Endodermal cell (in vitro differentiated cells): ENCODE measurements around the gene RCAN2. TPM values are rescaled to one million over a fixed set of nuclear protein-coding genes. Genes with fewer than 3 reads are reported as not detected.

ENCODE experiments used
- DNase-seq: peaks from one replicate; pipeline ENCODE4 v3.0.0-alpha.2; 2017
- H3K27ac ChIP-seq: 2 replicates; pipeline ENCODE4 v1.5.1; 2013; ENCODE audit warnings: mild to moderate bottlenecking, low read depth, low read length, moderate library complexity
- H3K27me3 ChIP-seq: 2 replicates; pipeline ENCODE4 v1.6.1; 2013; ENCODE audit warnings: mild to moderate bottlenecking, low read length, moderate library complexity; ENCODE audit not compliant: insufficient read depth, control insufficient read depth, poor library complexity, severe bottlenecking
- H3K36me3 ChIP-seq: 2 replicates; pipeline ENCODE4 v1.7.0; 2013; ENCODE audit warnings: mild to moderate bottlenecking, low read length, moderate library complexity; ENCODE audit not compliant: control insufficient read depth, insufficient read depth
- H3K4me1 ChIP-seq: one replicate; pipeline ENCODE4 v1.7.0; 2013; ENCODE audit warnings: low read length; ENCODE audit not compliant: control insufficient read depth, insufficient read depth
- H3K4me3 ChIP-seq: 2 replicates; pipeline ENCODE4 v1.5.1; 2013; ENCODE audit warnings: mild to moderate bottlenecking, low read length, moderate library complexity
- H3K9ac ChIP-seq: 2 replicates; pipeline ENCODE4 v1.6.1; 2013; ENCODE audit warnings: mild to moderate bottlenecking, low read length, moderate library complexity; ENCODE audit not compliant: poor library complexity, severe bottlenecking; ENCODE audit errors: extremely low read depth
- H3K9me3 ChIP-seq: 2 replicates; pipeline ENCODE4 v1.6.1; 2013; ENCODE audit warnings: mild to moderate bottlenecking, low read length, moderate library complexity; ENCODE audit not compliant: control insufficient read depth
- H3K27ac Mint-ChIP-seq: 2 replicates; pipeline ENCODE4 v1.8.0; 2020; ENCODE audit warnings: mixed read lengths
- H3K27me3 Mint-ChIP-seq: 2 replicates; pipeline ENCODE4 v1.8.0; 2021; ENCODE audit warnings: mild to moderate bottlenecking, mixed read lengths; ENCODE audit not compliant: insufficient read depth
- H3K36me3 Mint-ChIP-seq: 2 replicates; pipeline ENCODE4 v1.8.0; 2020; ENCODE audit warnings: low read depth, mixed read lengths
- H3K4me1 Mint-ChIP-seq: 2 replicates; pipeline ENCODE4 v1.8.0; 2020; ENCODE audit warnings: mixed read lengths
- H3K4me3 Mint-ChIP-seq: 2 replicates; pipeline ENCODE4 v1.8.0; 2020; ENCODE audit warnings: mild to moderate bottlenecking, moderate library complexity, mixed read lengths
- H3K9me3 Mint-ChIP-seq: 2 replicates; pipeline ENCODE4 v1.8.0; 2020; ENCODE audit warnings: mild to moderate bottlenecking, mixed read lengths
- CTCF ChIP-seq: fragments of 200-600 bp; sonication (generic); conservative IDR thresholded peaks from 2 replicates; pipeline ENCODE4 v1.5.0; 2021; ENCODE audit warnings: antibody characterized with exemption, mild to moderate bottlenecking
- WGBS, 2 experiments: methylation state at CpG; one replicate each; pipeline versions ENCODE4 v1.1.5 to v1.1.7; 2013; ENCODE audit warnings: missing lambda C conversion rate in 2 of 2, mixed read lengths in 1 of 2; ENCODE audit not compliant: insufficient coverage in 1 of 2, insufficient read length in 1 of 2; 5-methylcytosine and 5-hydroxymethylcytosine counted together
- total RNA-seq, 2 donors: library from RNA; stranded (reverse); fragmentation: NEBNext Ultra II Directional in 1 of 2; extraction: Animal tissue kit (Norgen Biotek cat#: 25700) in 1 of 2; gene quantifications; 2 replicates in 1 of 2; 3 replicates in 1 of 2; pipeline ENCODE4 v1.2.1, GENCODE V29; 2021

Gene RCAN2
- total RNA-seq, 2 donors from 2014 or later = 15.7 to 16.7 TPM

GRCh38 chr6:46469021-46469420 lies 22.2 kb downstream of the RCAN2 start:
- Mint-ChIP-seq H3K27ac (peak overlapping the region; percentile 78), H3K36me3 (peaks cover 14% of the 10 kb centered on the region), H3K4me3 (peak overlapping the region; percentile 3), H3K9me3 (peaks cover 25% of the 10 kb centered on the region), H3K27me3 (no peaks in the 10 kb centered on the region), H3K4me1 (peaks cover 56% of the 10 kb centered on the region)
- Histone ChIP-seq H3K4me1 (peaks cover 31% of the 10 kb centered on the region), H3K36me3 (no peaks in the 10 kb centered on the region), H3K4me3 (peak overlapping the region; percentile 5), H3K27ac (no peak overlapping the region), H3K9ac (no peak overlapping the region), H3K27me3 (no peaks in the 10 kb centered on the region), H3K9me3 (peaks cover 20% of the 10 kb centered on the region)
- 0 to 49% methylated on average over 1 to 2 of the region's 2 CpGs for WGBS, 2 experiments
- peak; percentile 36 for TF ChIP-seq CTCF
- DNase-seq = no peak

- H3K9me3 ChIP-seq = peaks cover 20% of the 10 kb centered on the region
- no peak for TF ChIP-seq CTCF
- WGBS, 2 experiments = 52 to 60% methylated on average over 9 of the region's 9 CpGs
- H3K9ac ChIP-seq = no peak overlapping the region
- peak overlapping the region; percentile 3 for H3K4me3 Mint-ChIP-seq
- DNase-seq = peak; percentile 74
- H3K4me1 Mint-ChIP-seq = peaks cover 56% of the 10 kb centered on the region
- H3K27ac ChIP-seq = no peak overlapping the region
- H3K27me3 Mint-ChIP-seq = no peaks in the 10 kb centered on the region
- H3K27ac Mint-ChIP-seq = peak overlapping the region; percentile 78
- peaks cover 14% of the 10 kb centered on the region for H3K36me3 Mint-ChIP-seq
- peak overlapping the region; percentile 5 for H3K4me3 ChIP-seq
- H3K4me1 ChIP-seq = peaks cover 31% of the 10 kb centered on the region
- H3K27me3 ChIP-seq = no peaks in the 10 kb centered on the region
- H3K36me3 ChIP-seq = no peaks in the 10 kb centered on the region
- H3K9me3 Mint-ChIP-seq = peaks cover 25% of the 10 kb centered on the region
Measured at GRCh38 chr6:46468403-46469010, 22.7 kb downstream of the RCAN2 start.

DNA sequence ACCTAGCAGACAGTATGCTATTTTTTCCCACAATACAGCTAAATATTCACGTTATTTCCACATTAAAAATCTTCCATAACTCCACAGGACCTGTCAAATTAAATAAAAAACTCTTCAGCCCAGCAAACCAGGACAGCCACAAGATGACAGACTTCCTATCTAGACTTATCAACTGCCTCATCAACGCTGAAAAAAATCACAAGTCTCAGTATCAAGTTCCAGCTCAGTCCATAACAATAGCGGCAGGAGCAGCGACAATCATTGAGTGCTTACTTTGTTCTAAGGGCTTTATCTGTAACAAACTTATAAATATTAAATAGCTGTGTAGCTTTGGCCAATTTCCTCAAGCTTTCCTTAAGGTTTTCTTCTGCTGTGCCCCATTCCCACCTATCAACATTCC lies 24.7 kb downstream of the RCAN2 start:
- no peak for DNase-seq
- H3K9ac ChIP-seq = no peak overlapping the region
- peaks cover 16% of the 10 kb centered on the region for H3K9me3 ChIP-seq
- no peaks in the 10 kb centered on the region for H3K27me3 ChIP-seq
- TF ChIP-seq CTCF = no peak
- Mint-ChIP-seq H3K27ac (peak overlapping the region; percentile 48), H3K9me3 (peaks cover 18% of the 10 kb centered on the region), H3K27me3 (no peaks in the 10 kb centered on the region), H3K4me1 (peaks cover 62% of the 10 kb centered on the region), H3K36me3 (peaks cover 12% of the 10 kb centered on the region), H3K4me3 (no peak overlapping the region)
- H3K4me1 ChIP-seq = peaks cover 31% of the 10 kb centered on the region
- 74% methylated on average over 4 of the region's 4 CpGs; no CpG with 5 or more reads in 1 of the 2 experiments for WGBS, 2 experiments
- H3K36me3 ChIP-seq = no peaks in the 10 kb centered on the region
- no peak overlapping the region for H3K4me3 ChIP-seq
- H3K27ac ChIP-seq = no peak overlapping the region
